A375 (cell line): Measurements from ENCODE around the gene LRRTM1. TPM values are rescaled to one million over a fixed set of nuclear protein-coding genes. Genes with fewer than 3 reads are reported as not detected.

Experiments
- total RNA-seq: library from RNA; depleted of rRNA; stranded (reverse); fragments of >200 nt; shearing (Covaris generic); gene quantifications from 2 replicates; pipeline ENCODE4 v1.2.3, GENCODE V29; 2014; rRNA removed

The LRRTM1 gene, protein sequence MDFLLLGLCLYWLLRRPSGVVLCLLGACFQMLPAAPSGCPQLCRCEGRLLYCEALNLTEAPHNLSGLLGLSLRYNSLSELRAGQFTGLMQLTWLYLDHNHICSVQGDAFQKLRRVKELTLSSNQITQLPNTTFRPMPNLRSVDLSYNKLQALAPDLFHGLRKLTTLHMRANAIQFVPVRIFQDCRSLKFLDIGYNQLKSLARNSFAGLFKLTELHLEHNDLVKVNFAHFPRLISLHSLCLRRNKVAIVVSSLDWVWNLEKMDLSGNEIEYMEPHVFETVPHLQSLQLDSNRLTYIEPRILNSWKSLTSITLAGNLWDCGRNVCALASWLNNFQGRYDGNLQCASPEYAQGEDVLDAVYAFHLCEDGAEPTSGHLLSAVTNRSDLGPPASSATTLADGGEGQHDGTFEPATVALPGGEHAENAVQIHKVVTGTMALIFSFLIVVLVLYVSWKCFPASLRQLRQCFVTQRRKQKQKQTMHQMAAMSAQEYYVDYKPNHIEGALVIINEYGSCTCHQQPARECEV
- not detected in 2 replicates for total RNA-seq

GRCh38 chr2:80303909-80304837 is at the start of gene LRRTM1:
TSS of gene LRRTM1 (minus strand) at chr2:80304752. CDS start at chr2:80303819, 933 bp downstream.

